Measurements from ENCODE around the gene CMPK1.
"Not testable (repeated sequence)": the region's sequence is repeated elsewhere in the genome, so short reads cannot be mapped to it uniquely, and the experiment has no call there.

CMPK1 gene, protein sequence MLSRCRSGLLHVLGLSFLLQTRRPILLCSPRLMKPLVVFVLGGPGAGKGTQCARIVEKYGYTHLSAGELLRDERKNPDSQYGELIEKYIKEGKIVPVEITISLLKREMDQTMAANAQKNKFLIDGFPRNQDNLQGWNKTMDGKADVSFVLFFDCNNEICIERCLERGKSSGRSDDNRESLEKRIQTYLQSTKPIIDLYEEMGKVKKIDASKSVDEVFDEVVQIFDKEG

DNA sequence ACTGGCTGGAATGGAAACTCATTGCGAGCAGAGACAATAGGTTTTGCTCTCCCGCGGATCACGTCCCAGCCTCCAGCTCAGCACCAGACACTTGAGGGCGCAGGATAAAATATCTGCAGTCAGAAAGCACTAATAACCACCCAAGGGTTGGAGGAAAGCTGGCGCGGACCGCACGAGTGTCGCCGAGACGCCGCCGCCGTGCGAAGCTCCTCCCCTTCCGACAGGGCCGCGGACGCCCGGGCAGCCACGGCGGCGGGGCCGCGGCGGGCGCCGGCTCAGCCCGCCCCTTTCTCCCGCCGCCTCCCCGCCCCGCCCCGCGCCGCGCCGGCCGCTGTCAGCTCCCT, at the start of gene CMPK1:
CMPK1 (plus strand) TSS at position 213 of the 344 bp plus-strand sequence. CDS start 156 bp downstream, outside the sequence.
- peak within 1 kb of the TSS; percentile 97 for H3K27ac ChIP-seq
- peak; percentile 74 for DNase-seq (ENCODE audit: low spot score)
- ChIA-PET CTCF (interaction anchor here (0.7 to 1.0 kb wide), 2 partner anchors 103 to 104 kb away, joined by 4 to 5 read pairs; partner anchors contain the start of gene FOXD2), POLR2A (ENCODE audit: low non-redundant PET) (interaction anchor here (1.0 kb wide), 2 partner anchors 10 to 19 kb away, joined by 3 to 5 read pairs; partner anchors contain the start of gene STIL)
- TF ChIP-seq, protein P1, sequence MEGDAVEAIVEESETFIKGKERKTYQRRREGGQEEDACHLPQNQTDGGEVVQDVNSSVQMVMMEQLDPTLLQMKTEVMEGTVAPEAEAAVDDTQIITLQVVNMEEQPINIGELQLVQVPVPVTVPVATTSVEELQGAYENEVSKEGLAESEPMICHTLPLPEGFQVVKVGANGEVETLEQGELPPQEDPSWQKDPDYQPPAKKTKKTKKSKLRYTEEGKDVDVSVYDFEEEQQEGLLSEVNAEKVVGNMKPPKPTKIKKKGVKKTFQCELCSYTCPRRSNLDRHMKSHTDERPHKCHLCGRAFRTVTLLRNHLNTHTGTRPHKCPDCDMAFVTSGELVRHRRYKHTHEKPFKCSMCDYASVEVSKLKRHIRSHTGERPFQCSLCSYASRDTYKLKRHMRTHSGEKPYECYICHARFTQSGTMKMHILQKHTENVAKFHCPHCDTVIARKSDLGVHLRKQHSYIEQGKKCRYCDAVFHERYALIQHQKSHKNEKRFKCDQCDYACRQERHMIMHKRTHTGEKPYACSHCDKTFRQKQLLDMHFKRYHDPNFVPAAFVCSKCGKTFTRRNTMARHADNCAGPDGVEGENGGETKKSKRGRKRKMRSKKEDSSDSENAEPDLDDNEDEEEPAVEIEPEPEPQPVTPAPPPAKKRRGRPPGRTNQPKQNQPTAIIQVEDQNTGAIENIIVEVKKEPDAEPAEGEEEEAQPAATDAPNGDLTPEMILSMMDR (conservative IDR thresholded peaks at IDR 0.05; ENCODE audit: low read depth) = peak; percentile 22; the same call in 1 of the 2 replicates

DNA sequence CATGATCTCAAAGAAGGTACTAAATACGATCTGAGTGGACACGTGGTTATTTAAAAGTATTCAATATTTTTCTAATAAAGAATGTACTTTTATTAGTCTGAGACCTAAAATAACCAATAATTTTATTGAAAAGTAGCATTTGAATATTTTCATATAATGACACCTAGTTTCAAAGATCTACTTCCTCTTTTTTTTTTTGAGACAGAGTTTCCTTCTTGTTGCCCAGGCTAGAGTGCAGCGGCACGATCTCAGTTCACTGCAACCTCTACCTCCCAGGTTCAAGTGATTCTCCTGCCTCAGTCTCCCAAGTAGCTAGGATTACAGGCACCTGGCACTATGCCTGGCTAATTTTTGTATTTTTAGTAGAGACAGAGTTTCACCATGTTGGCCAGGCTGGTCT, 45.5 kb upstream of the CMPK1 start:
- H3K27ac ChIP-seq; DNase-seq (ENCODE audit: low spot score); CTCF ChIA-PET; POLR2A ChIA-PET (ENCODE audit: low non-redundant PET): not testable (repeated sequence)

- DNase-seq (ENCODE audit: low spot score); POLR2A ChIA-PET (ENCODE audit: low non-redundant PET); H3K27ac ChIP-seq: not testable (repeated sequence)
- CTCF ChIA-PET = interaction anchor here (0.6 kb wide), 2 partner anchors 15 to 35 kb away, joined by 3 to 4 read pairs; no protein-coding TSS in a partner anchor
Measured at GRCh38 chr1:47294863-47295262, 38.7 kb upstream of the CMPK1 start.

GRCh38 chr1:47295579-47295978, 38.0 kb upstream of the CMPK1 start:
- TF ChIP-seq, protein P1 (conservative IDR thresholded peaks at IDR 0.05; ENCODE audit: low read depth) = no peak
- DNase-seq (ENCODE audit: low spot score) = no peak
- ChIA-PET POLR2A (ENCODE audit: low non-redundant PET) (no interaction called here), CTCF (no interaction called here)
- H3K27ac ChIP-seq = no peak overlapping the region

GRCh38 chr1:47298025-47298699, 35.4 kb upstream of the CMPK1 start:
- no peak for DNase-seq (ENCODE audit: low spot score)
- ChIA-PET CTCF (interaction anchor here (0.7 to 0.8 kb wide), 2 partner anchors 119 to 169 kb away, joined by 3 to 5 read pairs; no protein-coding TSS in a partner anchor), POLR2A (ENCODE audit: low non-redundant PET) (no interaction called here)
- no peak overlapping the region for H3K27ac ChIP-seq
- TF ChIP-seq, protein P1 (conservative IDR thresholded peaks at IDR 0.05; ENCODE audit: low read depth) = no peak

- no peak overlapping the region for H3K27ac ChIP-seq
- TF ChIP-seq, protein P1 (conservative IDR thresholded peaks at IDR 0.05; ENCODE audit: low read depth) = no peak
- DNase-seq (ENCODE audit: low spot score) = no peak
- ChIA-PET POLR2A (ENCODE audit: low non-redundant PET) (no interaction called here), CTCF (no interaction called here)
Measured at GRCh38 chr1:47302472-47302871, 31.1 kb upstream of the CMPK1 start.

GRCh38 chr1:47309427-47309826, 24.2 kb upstream of the CMPK1 start:
- TF ChIP-seq, protein P1 (conservative IDR thresholded peaks at IDR 0.05; ENCODE audit: low read depth) = no peak
- ChIA-PET POLR2A (ENCODE audit: low non-redundant PET) (no interaction called here), CTCF (interaction anchor here (0.7 kb wide), 1 partner anchor 45 kb away, joined by 5 read pairs; no protein-coding TSS in a partner anchor)
- no peak for DNase-seq (ENCODE audit: low spot score)
- H3K27ac ChIP-seq = no peak overlapping the region
